HG03432 (cell line): ENCODE measurements around the gene DDX60.
A peak's percentile ranks its signal among the peaks of the same experiment; 100 is the strongest.
"Not testable (repeated sequence)": the region's sequence is repeated elsewhere in the genome, so short reads cannot be mapped to it uniquely, and the experiment has no call there.

Experiments
- ATAC-seq: cut with Tn5 transposase; IDR thresholded peaks from one replicate; pipeline ENCODE4 v1.9.1; 2021; ENCODE audit warnings: mild to moderate bottlenecking, moderate library complexity; ENCODE audit not compliant: unreplicated experiment

The DDX60 gene, protein sequence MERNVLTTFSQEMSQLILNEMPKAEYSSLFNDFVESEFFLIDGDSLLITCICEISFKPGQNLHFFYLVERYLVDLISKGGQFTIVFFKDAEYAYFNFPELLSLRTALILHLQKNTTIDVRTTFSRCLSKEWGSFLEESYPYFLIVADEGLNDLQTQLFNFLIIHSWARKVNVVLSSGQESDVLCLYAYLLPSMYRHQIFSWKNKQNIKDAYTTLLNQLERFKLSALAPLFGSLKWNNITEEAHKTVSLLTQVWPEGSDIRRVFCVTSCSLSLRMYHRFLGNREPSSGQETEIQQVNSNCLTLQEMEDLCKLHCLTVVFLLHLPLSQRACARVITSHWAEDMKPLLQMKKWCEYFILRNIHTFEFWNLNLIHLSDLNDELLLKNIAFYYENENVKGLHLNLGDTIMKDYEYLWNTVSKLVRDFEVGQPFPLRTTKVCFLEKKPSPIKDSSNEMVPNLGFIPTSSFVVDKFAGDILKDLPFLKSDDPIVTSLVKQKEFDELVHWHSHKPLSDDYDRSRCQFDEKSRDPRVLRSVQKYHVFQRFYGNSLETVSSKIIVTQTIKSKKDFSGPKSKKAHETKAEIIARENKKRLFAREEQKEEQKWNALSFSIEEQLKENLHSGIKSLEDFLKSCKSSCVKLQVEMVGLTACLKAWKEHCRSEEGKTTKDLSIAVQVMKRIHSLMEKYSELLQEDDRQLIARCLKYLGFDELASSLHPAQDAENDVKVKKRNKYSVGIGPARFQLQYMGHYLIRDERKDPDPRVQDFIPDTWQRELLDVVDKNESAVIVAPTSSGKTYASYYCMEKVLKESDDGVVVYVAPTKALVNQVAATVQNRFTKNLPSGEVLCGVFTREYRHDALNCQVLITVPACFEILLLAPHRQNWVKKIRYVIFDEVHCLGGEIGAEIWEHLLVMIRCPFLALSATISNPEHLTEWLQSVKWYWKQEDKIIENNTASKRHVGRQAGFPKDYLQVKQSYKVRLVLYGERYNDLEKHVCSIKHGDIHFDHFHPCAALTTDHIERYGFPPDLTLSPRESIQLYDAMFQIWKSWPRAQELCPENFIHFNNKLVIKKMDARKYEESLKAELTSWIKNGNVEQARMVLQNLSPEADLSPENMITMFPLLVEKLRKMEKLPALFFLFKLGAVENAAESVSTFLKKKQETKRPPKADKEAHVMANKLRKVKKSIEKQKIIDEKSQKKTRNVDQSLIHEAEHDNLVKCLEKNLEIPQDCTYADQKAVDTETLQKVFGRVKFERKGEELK (N-terminal part only)

DNA sequence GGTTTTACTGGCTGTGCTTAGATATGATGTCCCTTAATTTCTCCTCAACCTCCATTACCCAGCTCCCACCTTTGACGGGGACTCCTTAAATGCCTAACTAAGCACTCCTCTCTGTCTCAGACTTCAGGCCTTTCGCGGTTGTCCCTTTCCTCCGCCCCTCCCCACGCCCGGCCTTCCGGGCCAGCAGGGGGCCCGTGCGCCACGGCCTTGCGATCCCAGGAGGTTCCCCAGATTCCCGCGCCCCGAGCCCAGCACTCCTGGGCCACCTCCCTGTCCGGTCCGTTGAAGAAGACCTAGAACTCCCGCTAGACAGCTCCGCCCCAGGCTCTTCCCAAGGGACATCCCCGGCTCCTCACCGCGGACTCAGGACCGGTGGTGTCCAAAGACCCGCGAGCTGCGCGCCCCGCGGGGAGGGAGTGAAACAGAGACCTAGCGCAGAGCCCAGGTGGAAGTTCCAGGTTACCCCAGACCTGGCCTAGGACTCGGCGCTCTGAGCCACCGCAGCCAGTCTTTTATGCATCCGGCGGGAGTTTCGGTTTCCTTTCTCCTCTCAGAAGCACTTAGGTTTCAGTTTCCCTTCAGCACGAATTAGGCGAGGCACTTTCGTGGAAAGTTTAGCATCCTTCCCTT lies at the start of gene DDX60:
Gene DDX60, minus strand, starts transcription at position 487 of the 630 bp plus-strand sequence. CDS start 7,493 bp downstream, outside the sequence.
- peak; percentile 98 for ATAC-seq

DNA sequence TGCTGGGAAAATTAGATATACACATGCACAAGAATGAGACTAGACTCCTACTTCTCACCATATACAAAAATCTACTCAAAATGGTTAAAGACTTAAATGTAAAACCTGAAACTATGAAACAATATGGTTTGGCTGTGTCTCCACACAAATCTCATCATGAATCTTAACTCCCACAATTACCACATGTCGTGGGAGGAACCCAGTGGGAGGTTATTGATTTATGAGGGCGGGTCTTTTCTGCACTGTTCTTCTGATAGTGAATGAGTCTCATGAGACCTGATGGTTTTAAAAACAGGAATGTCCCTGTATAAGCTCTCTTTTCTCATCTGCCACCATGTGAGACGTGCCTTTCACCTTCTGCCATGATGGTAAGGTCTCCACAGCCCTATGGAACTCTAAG lies 48.5 kb upstream of the DDX60 start:
- no peak for ATAC-seq

DNA sequence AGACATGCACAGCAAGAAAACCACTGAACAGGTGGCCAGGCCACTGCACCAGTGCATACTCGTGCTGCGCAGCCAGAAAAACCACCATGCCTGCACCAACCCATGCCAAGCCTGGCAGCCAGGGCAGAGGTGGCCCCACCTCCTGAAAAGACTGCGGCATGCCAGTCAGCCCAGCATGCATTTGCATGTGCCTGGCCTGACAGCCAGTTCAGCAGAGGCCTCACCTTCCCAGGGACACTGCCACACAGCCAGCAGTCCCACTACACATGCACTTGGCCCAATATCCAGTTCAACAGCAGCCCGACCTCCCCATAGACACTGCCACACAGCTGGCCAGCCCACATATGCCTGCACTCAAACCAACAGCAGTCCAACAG lies 43.5 kb upstream of the DDX60 start:
- no peak for ATAC-seq

DNA sequence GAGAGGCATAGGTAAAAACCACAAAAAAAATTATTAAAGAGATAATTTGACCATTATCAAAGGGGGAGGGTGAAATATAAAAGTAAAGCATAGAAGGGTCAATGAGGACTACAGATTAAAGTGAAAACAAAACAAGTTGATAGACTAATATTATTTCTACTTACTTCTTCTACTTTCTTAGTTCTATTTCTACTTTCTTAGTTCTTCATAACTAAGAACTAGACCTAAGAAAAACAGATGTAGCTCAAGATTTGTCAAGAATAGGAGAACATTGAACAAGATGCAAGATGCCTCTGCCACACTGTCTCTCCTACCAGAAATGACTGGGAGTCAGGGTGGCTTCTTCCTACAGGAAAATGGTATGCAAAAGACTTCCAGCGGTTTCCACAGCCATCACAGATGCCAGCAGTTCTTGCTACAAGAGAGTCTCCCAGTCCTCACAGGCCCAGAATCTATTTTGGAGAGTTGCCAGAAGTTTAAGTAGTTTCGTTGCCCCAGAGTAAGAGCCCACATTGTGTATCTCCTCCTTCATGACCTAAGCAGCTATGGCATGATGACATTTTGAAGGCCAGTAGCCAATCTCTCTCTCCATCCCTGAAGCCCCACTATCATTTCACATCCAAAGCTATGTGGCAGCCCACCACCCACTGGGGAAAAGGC lies 42.9 kb upstream of the DDX60 start:
- ATAC-seq: no peak

DNA sequence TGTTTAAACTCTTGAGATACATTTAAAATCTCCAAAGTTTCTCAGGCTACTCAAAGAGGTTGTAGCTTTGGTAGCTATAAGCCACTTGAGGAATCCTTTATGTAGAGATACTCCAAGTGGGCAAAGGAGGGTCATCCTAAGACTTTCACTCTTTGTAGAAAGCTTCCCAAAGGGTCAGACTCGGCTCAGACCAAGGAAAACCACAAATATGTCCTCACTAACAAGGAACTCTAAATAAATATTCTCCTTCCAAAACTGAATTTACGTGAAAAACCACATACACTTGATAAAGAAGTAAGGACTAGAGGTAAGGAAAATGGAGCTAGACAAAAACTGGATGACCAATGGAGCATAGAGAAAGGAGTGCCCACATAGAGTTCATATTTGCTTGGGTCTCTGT lies 41.7 kb upstream of the DDX60 start:
- ATAC-seq: no peak

DNA sequence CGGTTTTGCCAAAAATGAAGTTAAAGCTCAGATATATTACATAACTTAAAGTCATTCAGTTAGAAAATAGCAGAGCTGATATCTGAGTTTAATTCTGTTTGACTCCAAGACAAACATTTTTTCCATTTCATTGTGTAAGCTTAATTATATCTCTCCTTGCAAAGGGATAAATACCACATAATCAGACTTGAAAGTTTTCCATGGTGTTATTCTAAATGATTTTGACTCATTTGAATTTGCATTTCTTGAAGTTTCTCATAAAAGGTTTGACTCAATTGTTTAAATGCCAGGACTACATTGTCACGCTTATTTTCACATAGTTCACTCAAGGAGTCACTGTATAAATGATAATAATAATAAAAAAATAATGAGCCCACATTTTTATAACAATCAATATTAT lies 39.4 kb upstream of the DDX60 start:
- no peak for ATAC-seq

DNA sequence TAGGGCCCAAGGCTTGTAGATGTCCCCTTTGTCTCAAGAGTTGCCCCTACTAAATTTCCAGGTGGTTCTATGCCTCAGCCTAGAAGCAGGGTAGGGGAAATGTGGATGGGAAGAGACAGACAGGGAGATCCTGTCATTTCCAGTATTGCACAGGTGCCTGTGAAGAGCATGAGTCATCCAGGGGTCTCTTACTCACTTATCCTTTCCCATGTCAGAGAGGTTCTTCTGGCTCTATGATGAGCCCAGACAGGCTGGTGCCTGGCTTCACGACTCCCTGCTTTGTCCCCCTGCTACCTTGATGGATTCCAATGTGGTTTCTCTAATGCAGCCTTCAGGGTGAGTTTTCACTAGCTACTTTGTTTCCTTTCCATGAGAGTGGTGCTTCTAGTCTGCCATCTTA lies 35.2 kb upstream of the DDX60 start:
- ATAC-seq: no peak

DNA sequence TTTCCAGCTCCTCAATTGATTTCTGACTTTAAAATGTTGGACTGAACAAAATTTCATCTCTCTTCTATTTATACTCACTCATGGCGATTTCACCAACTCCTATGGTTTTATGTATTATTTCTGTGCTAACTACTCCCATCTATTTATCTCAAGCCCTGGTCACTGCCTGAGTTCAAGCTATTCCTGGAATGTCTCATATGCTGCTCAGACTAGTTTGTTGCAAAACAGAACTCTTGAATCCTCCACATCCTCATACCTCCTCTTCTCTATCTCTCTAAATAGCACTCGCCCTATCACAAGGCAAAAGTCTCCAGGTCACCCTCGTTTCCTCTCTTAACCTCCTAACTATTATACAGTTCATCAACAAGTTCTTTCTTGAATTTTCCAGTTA lies 19.0 kb upstream of the DDX60 start:
- ATAC-seq: no peak

DNA sequence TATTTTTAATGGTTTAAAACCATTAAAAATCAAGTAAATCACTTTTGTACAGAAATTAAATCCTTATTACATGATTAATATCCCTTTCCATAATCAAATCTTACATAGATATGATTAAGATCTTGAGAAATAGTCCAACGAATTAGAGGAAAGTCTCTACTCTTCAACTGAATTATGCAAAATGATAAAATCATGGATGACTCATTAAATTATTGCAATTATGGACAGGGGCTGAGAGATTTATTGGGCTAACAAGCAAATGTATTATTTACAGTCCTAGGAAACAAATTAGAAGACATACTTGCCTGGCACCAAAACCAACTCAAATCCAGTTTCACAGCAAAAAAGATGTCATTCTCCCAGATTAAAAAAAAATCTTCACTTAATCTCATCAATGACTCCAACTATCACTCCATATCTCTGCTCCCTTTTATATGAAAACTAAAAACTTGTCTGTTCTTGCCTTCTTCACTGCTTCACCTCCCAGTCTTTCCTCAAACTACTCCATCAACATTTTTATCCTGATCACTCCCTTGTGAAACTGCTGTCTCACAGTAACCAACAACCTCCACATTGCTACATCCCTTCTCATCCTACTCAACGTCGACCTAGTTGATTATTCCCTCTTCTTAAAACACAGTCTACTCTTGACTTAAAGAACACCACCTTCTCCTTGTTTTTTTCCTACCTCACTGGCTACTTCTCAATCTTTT lies 18.4 kb upstream of the DDX60 start:
- no peak for ATAC-seq

DNA sequence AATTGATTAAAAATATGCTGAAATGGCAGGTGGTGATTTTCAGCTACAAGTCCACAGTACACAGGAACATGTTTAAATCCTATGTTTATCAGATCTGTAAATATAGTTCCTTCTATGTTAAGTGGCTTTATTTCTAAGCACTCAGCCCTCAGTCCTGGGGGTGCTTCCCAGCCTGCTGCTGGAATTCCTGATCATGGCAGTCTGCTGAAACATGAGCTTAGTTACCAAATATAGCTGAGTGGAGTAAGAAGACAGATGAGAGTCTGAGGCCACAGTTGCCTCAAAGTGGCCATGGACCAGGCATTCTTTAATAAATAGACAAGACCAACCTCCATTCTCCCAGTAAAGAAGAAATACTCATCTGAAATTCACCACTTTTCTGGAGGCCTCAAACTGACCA lies 17.1 kb upstream of the DDX60 start:
- no peak for ATAC-seq

DNA sequence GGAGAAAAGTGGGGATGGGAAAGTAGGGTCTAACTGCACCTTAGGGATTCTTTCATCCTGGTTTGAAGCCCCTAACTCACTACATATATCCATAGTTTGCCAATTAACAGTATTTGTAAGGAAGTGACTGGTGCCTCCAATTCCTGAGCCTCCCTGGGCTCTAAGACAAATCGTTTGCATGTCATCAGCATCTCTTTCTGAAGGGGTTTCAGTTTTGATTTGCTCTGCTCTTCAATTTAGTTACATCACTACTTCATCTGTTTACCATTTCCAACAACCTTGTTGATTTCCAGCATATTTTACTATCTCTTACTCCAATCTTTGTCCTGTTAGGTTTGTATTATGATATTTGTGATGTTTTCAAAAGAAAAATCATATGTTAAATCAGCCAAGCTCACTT lies 15.5 kb upstream of the DDX60 start:
- ATAC-seq: no peak

DNA sequence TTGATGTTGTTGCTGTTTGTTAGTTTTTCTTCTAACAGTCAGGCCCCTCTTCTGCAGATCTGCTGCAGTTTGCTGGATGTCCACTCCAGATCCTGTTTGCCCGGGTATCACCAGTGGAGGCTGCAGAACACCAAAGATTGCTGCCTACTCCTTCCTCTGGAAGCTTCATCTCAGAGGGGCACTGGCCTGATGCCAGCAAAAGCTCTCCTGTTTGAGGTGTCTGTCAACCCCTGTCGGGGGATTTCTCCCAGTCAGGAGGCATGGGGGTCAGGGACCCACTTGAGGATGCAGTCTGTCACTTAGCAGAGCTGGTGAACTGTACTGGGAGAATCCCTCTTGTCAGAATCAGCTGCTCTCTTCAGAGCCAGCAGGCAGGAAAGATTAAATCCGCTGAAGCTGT lies 12.0 kb upstream of the DDX60 start:
- ATAC-seq: not testable (repeated sequence)

DNA sequence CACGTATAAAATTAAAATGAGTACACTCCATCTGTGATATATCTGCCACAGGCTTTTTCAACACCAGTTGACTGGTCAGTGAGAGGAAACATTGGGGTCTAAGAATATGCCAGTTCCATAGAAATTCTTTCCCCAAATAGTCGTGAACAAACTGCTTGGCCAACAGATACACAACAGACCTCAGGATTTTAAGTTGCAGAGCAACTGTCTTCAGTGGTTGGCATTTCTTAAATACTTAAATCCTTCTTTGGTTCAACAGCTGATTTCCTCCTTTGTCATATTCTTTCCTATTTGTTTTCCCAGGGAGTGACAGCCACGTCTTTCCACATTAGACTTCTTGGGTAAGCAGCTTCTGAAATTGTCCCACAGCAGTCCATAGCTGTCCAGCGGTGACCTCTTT lies 7.0 kb upstream of the DDX60 start:
- ATAC-seq: no peak

DNA sequence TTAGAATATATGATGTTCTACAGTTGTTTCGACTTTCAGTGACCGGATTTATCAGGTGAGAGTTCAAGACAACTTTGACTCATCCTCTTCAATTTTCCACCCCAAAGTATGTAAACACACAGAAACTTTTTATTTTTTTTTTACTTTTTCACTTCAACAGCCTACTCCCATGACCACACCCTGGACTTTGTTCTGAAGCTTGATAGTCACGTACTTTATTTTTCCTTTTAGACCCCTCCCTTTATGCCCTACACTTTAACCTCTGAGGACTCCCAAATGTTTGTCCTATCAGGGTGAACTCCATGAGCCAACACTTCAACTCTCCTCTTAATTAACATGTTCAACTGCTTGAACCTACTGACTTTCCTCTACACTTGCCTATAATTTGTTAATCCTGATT lies 2.5 kb upstream of the DDX60 start:
- ATAC-seq: no peak

DNA sequence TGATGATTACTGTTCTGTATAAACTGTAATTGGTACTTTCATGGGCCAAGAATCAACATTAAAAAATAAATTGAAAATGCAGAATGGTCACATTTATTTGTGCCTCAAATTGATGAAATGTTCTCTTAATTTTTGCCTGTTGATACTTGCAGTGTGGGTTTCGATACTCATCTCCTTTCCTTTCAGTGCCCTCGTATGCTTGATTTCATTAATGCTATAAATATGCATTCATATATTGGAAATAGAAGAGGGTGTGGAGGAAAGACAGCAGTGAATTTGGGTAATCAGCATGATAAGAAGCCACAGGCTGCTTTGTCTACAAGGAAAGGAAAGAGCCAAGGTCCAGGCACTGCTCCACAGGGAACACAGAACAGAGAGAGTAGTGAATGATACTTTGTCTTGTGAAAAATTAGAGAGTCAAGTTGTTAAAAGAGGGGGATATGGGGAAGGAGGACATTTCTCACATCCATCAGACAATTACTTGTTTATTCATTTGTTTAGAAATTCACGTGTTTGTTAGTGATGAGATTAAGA lies 1.0 kb upstream of the DDX60 start:
- no peak for ATAC-seq

DNA sequence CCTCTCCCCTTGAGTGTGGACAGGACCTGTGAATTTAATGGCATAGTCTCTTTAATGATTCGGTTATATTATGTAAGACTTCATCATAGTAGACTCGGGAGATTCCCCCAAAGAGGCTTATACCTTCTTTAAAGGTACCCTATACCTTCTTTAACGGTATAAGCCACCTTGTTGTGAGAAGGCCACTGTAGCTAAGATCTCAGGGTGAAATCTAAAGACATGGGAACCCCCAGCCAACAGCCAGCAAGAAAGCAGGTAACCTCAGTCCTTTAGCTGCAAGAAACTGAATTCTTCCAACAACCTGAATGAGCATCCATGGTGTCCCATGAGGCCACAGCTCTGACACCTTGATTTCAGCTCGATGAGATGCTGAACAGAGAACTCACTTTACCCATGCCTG lies 931 bp downstream of the DDX60 start:
- no peak for ATAC-seq

DNA sequence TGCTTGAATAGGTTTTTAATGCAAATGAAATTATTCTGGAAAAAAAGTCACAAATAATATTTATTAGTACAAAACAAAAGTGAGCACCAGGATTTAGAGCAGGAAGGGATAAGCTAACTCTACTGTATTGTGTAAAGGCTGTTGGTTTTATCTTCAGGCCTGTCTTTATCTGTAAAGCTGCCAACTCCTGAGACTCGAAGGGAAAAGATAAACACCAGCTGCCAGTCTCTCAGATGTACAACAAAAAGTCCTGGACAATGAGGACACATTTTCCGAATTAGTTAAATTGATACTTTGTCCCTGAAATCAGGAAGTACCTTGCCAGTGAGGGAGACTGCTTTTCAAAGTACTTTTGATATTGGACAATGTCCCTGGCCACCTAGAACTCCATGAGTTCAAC lies 8.8 kb downstream of the DDX60 start:
- ATAC-seq: no peak

DNA sequence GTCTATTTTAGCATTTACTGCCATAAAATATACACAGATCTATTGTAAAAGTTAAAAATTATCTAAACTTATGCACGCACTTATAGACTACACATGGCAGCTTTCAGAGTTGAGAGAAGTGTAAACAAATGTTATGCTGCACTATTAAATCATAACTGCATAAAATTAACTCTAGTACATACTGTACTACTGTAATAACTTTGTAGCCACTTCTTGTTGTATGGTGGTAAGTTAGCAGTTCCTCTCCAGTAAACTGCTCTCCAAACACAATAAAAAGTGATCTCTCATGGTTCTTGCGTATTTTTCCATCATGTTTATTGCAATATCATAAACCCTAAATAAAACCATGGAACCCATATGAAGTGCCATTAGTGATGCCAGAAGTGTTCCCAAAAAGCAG lies 9.6 kb downstream of the DDX60 start:
- ATAC-seq: no peak

DNA sequence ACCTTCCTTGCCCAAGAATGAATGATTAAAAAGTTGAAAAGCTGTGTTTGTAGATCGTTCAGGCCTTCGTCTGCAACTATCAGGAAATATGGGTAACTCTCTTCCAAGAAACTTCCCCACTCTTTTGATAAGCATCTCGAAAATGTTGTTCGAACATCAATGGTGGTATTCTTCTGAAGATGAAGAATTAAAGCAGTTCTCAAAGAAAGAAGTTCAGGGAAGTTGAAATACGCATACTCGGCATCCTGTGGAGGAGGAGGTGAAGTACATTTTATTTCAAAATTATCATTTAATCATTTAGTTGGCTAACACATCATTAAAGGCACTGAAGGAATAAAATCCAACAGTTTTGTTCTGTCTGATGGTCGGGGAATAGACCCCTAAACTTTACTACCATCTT lies 12.1 kb downstream of the DDX60 start:
- no peak for ATAC-seq
